Cardiac fibroblast (primary cell): ENCODE measurements around the gene OR13A1.
"Not testable (repeated sequence)": the region's sequence is repeated elsewhere in the genome, so short reads cannot be mapped to it uniquely, and the experiment has no call there.

Experiments used
- DNase-seq, 2 donors: peaks; one replicate each; pipeline versions ENCODE4 v3.0.0 to v3.0.0-alpha.2; 2010; ENCODE audit warnings: low read depth in 2 of 2
- H3K4me3 ChIP-seq, 2 donors: replicated peaks in 1 of 2; 1 replicate in 1 of 2; 2 replicates in 1 of 2; pipeline ENCODE4 v1.5.1; 2011; ENCODE audit warnings: low read depth in 2 of 2, low read length in 2 of 2, mild to moderate bottlenecking in 2 of 2, moderate library complexity in 1 of 2
- TF ChIP-seq, protein P1 (sequence below): IDR thresholded peaks from one replicate; pipeline ENCODE4 v1.5.1; 2011; ENCODE audit warnings: low read depth, mild to moderate bottlenecking, low read length, inconsistent platforms

OR13A1 gene

DNA sequence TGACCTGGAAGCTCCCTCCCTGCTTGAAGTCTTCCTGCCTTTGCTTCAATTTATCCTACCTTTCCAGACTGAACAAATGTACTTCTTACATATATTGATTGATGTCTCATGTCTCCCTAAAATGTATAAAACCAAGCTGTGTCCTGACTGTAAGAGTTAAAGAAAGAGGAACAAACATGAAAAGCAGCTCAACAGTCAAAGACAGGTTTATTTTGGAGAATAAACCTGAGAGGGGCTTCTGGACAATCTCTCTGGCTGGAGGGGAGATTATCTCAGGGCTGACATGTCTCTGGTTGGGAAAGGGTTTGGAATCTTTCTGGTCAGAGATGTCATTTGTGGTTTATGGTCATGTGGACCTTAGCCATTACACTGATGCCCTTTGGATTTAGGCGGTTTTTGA, 41.0 kb downstream of the OR13A1 start:
- TF ChIP-seq, protein P1, sequence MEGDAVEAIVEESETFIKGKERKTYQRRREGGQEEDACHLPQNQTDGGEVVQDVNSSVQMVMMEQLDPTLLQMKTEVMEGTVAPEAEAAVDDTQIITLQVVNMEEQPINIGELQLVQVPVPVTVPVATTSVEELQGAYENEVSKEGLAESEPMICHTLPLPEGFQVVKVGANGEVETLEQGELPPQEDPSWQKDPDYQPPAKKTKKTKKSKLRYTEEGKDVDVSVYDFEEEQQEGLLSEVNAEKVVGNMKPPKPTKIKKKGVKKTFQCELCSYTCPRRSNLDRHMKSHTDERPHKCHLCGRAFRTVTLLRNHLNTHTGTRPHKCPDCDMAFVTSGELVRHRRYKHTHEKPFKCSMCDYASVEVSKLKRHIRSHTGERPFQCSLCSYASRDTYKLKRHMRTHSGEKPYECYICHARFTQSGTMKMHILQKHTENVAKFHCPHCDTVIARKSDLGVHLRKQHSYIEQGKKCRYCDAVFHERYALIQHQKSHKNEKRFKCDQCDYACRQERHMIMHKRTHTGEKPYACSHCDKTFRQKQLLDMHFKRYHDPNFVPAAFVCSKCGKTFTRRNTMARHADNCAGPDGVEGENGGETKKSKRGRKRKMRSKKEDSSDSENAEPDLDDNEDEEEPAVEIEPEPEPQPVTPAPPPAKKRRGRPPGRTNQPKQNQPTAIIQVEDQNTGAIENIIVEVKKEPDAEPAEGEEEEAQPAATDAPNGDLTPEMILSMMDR, result no peak
- DNase-seq, result no peak

DNA sequence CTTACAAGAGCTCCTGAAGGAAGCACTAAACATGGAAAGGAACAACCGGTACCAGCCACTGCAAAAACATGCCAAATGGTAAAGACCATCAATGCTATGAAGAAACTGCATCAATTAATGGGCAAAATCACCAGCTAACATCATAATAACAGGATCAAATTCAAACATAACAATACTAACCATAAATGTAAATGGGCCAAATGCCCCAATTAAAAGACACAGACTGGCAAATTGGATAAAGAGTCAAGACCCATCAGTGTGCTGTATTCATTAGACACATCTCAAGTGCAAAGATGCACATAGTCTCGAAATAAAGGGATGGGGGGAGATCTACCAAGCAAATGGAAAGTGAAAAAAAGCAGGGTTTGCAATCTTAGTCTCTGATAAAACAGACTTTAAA, 47.6 kb downstream of the OR13A1 start:
- DNase-seq, H3K4me3 ChIP-seq: not testable (repeated sequence)

More for the DNA sequence above, 41.0 kb downstream of the OR13A1 start:
- no peak overlapping the region for H3K4me3 ChIP-seq

DNA sequence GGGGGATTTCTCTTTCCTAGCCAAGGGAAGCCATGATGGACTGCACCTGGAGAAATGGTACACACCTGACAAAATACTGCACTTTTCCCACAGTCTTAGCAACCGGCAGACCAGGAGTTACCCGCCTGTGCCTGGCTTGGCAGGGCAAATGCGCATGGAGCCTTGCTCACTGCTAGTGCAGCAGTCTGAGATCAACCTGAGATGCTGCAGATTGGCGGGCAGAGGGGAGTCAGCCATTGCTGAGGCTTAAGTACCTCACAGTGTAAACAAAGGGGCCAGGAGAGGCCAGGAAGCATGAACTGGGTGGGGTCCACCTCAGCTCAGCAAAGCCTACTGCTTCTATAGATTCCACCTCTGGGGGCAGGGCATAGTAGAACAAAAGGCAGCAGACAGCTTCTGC, 49.4 kb downstream of the OR13A1 start:
- H3K4me3 ChIP-seq, result no peak overlapping the region
- no peak for DNase-seq
- TF ChIP-seq, protein P1, result no peak

DNA sequence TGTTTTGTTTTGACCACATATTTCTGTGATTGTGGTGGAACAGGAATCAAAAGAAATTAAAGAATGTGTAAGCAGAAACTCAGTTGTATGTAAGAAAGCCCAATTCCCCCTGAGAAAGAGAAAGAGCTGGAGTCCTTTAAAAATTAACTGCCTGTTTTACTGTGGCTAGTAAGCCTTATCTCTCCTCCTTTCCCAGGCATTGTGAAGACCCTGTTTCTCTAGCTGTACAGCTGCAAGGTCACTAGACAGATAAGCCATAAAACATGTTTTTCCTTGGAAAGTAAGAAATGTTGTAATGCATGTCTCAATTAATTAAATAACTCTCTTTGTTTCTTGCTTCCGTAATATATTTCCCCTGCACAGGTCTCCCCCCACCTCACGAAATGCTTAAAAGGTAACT, 53.5 kb downstream of the OR13A1 start:
- DNase-seq, result no peak
- TF ChIP-seq, protein P1, result no peak

DNA sequence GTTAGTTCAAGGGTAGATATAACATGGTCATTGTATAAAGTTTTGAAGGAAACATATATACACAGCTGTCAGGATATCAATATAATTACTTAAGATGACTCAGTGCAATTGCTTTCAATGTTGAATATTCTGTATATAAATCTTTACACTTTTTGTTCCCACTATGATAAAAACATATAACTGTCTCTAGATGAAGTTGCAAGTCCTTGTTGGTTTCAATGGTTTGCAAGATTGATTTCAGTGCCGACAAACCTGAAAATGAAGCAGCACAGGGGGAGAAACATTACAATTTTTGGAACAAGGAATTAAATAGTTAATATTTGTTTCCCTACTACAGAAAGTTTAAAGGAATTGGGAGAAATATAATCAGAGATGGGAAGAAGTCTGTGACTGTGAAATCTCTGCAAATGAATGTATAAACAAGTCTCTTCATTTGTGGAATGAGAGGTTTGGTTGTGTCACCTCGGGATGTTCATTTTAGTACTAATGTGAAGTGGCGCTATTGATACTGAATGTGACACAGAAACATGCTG, 54.1 kb downstream of the OR13A1 start:
- H3K4me3 ChIP-seq, result no peak overlapping the region
- no peak for DNase-seq
- TF ChIP-seq, protein P1, result no peak

More for the DNA sequence above, 53.5 kb downstream of the OR13A1 start:
- no peak overlapping the region for H3K4me3 ChIP-seq

DNA sequence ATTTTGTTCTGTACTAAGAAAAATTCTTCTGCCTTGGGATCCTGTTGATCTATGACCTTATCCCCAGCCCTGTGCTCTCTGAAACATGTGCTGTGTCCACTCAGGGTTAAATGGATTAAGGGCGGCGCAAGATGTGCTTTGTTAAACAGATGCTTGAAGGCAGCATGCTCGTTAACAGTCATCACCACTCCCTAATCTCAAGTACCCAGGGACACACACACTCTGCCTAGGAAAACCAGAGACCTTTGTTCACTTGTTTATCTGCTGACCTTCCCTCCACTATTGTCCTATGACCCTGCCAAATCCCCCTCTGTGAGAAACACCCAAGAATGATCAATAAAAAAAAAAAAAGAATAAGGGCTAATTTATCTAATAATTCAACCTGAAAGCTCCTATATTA, 54.8 kb downstream of the OR13A1 start:
- DNase-seq, H3K4me3 ChIP-seq: not testable (repeated sequence)

DNA sequence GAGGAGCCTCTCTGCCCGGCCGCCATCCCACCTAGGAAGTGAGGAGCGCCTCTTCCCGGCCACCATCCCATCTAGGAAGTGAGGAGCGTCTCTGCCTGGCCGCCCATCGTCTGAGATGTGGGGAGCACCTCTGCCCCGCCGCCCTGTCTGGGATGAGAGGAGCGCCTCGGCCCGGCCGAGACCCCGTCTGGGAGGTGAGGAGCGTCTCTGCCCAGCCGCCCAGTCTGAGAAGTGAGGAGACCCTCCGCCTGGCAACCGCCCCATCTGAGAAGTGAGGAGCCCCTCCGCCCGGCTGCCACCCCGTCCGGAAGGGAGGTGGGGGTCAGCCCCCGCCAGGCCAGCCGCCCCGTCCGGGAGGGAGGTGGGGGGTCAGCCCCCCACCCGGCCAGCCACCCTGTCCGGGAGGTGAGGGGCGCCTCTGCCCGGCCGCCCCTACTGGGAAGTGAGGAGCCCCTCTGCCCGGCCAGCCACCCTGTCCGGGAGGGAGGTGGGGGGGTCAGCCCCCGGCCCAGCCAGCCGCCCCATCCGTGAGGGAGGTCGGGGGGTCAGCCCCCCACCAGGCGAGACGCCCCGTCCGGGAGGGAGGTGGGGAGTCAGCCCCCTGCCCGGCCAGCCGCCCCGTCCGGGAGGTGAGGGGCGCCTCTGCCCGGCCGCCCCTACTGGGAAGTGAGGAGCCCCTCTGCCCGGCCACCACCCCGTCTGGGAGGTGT, 55.5 kb downstream of the OR13A1 start:
- not testable (repeated sequence) for DNase-seq

DNA sequence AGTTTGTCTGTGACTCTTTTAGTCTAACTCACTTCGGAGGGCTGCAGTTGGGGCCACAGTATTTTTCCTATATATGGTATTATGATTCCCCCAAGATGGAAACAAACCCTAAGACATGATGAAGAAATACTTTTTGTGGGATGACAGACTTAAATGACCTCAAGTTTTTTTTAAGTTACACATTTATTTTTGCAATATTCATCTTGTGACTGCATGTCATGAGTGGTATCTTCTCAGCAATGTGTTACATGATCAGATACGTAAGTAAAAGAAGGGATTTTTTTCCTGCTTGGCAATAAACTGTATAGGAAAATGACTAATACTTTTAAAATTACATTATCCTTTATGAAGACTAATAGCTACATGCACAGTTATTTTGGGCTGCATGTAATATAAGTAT, 57.8 kb downstream of the OR13A1 start:
- TF ChIP-seq, protein P1, result no peak
- H3K4me3 ChIP-seq, result no peak overlapping the region
- no peak for DNase-seq

More for the DNA sequence above, 55.5 kb downstream of the OR13A1 start:
- H3K4me3 ChIP-seq, result not testable (repeated sequence)
